HG02870 (cell line): ENCODE measurements around the gene FIP1L1.
A peak's percentile ranks its signal among the peaks of the same experiment; 100 is the strongest.
"Not testable (repeated sequence)": the region's sequence is repeated elsewhere in the genome, so short reads cannot be mapped to it uniquely, and the experiment has no call there.

Experiments used
- ATAC-seq: cut with Tn5 transposase; IDR thresholded peaks from one replicate; pipeline ENCODE4 v1.9.1; 2021; ENCODE audit warnings: mild to moderate bottlenecking, moderate library complexity; ENCODE audit not compliant: unreplicated experiment

Gene FIP1L1

GRCh38 chr4:53377319-53378170, at the start of gene FIP1L1:
Gene FIP1L1, plus strand, starts transcription at chr4:53377641. Its CDS starts 198 bp downstream, at chr4:53377839.
- peak; percentile 84 for ATAC-seq

- ATAC-seq, result not testable (repeated sequence)
These were observed 42.5 kb upstream of the FIP1L1 start for GRCh38 chr4:53334916-53335315.

- ATAC-seq, result not testable (repeated sequence)
These were observed 37.3 kb upstream of the FIP1L1 start for GRCh38 chr4:53340145-53340544.

GRCh38 chr4:53346392-53346791, 31.0 kb upstream of the FIP1L1 start:
- not testable (repeated sequence) for ATAC-seq

GRCh38 chr4:53346920-53347852, 30.3 kb upstream of the FIP1L1 start:
- ATAC-seq, result no peak

- ATAC-seq, result no peak
These were observed 29.4 kb upstream of the FIP1L1 start for GRCh38 chr4:53348046-53348445.

GRCh38 chr4:53349091-53349491, 28.4 kb upstream of the FIP1L1 start:
- ATAC-seq, result no peak

GRCh38 chr4:53354012-53354722, 23.3 kb upstream of the FIP1L1 start:
- no peak for ATAC-seq

- peak; percentile 48 for ATAC-seq
These were observed 21.4 kb upstream of the FIP1L1 start for GRCh38 chr4:53355930-53356521.

- ATAC-seq, result no peak
These were observed 16.0 kb upstream of the FIP1L1 start for GRCh38 chr4:53361451-53361850.

GRCh38 chr4:53362093-53362492, 15.3 kb upstream of the FIP1L1 start:
- no peak for ATAC-seq

GRCh38 chr4:53364624-53365023, 12.8 kb upstream of the FIP1L1 start:
- ATAC-seq, result no peak

GRCh38 chr4:53365121-53365485, 12.3 kb upstream of the FIP1L1 start:
- ATAC-seq, result peak; percentile 10

GRCh38 chr4:53365486-53366300, 11.7 kb upstream of the FIP1L1 start, which contains the start of gene SCFD2:
Gene SCFD2, minus strand, starts transcription at chr4:53366061.
- ATAC-seq, result peak; percentile 98

GRCh38 chr4:53366301-53366716, 11.1 kb upstream of the FIP1L1 start:
- ATAC-seq, result peak; percentile 9

- ATAC-seq, result no peak
These were observed 9.7 kb upstream of the FIP1L1 start for GRCh38 chr4:53367721-53368120.

- no peak for ATAC-seq
These were observed 6.4 kb upstream of the FIP1L1 start for GRCh38 chr4:53371049-53371448.

- no peak for ATAC-seq
These were observed 5.5 kb upstream of the FIP1L1 start for GRCh38 chr4:53371843-53372521.

- no peak for ATAC-seq
These were observed 2.6 kb upstream of the FIP1L1 start for GRCh38 chr4:53374777-53375258.
